A673 (cell line): ENCODE measurements around the gene RSPH1. TPM values are rescaled to one million over a fixed set of nuclear protein-coding genes. Genes with fewer than 3 reads are reported as not detected.

ENCODE experiments used
- BruUV-seq: library from RNA; stranded (reverse); fragments of 400-500 nt; replicated peaks from 2 replicates; lab custom pipeline; 2021; lab: Mats Ljungman, UMichigan
- CTCF ChIA-PET: fragments of 300-600 bp; sonication (Branson Sonifier 250); formaldehyde crosslinking; loops from one replicate; lab custom pipeline; 2022; ENCODE audit warnings: antibody characterized with exemption; lab: Charles Lee
- POLR2A ChIA-PET: fragments of 300-600 bp; sonication (Branson Sonifier 250); formaldehyde crosslinking; loops from one replicate; lab custom pipeline; 2022; ENCODE audit warnings: antibody characterized with exemption; ENCODE audit not compliant: low non-redundant PET; lab: Charles Lee
- DNase-seq: peaks from one replicate; pipeline ENCODE4 v3.0.0-alpha.2; 2015; ENCODE audit warnings: low spot score
- H3K27ac ChIP-seq: fragments of 200-600 bp; sonication (generic); 2 replicates; pipeline ENCODE4 v1.5.1; 2016; ENCODE audit warnings: mixed run types, low read depth, mild to moderate bottlenecking, mixed read lengths, antibody characterized with exemption, low read length; ENCODE audit not compliant: poor library complexity, severe bottlenecking
- H3K27me3 ChIP-seq: fragments of 200-600 bp; sonication (generic); replicated peaks from 2 replicates; pipeline ENCODE4 v1.6.1; 2017; ENCODE audit warnings: mixed run types, low read depth, mild to moderate bottlenecking, mixed read lengths, antibody characterized with exemption, low read length; ENCODE audit not compliant: insufficient read depth, poor library complexity
- H3K36me3 ChIP-seq: fragments of 200-600 bp; sonication (generic); 2 replicates; pipeline ENCODE4 v1.6.1; 2016; ENCODE audit warnings: mixed run types, mild to moderate bottlenecking, mixed read lengths, antibody characterized with exemption, low read length; ENCODE audit not compliant: insufficient read depth, poor library complexity, severe bottlenecking
- H3K4me1 ChIP-seq: fragments of 200-600 bp; sonication (generic); 2 replicates; pipeline ENCODE4 v1.6.1; 2017; ENCODE audit warnings: mixed run types, mild to moderate bottlenecking, mixed read lengths, antibody characterized with exemption, low read length; ENCODE audit not compliant: insufficient read depth, poor library complexity, severe bottlenecking
- H3K4me3 ChIP-seq: fragments of 200-600 bp; sonication (generic); 2 replicates; pipeline ENCODE4 v1.5.1; 2016; ENCODE audit warnings: low read depth, mixed run types, mild to moderate bottlenecking, mixed read lengths, low read length; ENCODE audit not compliant: poor library complexity, severe bottlenecking
- H3K9me3 ChIP-seq: fragments of 200-600 bp; sonication (generic); 2 replicates; pipeline ENCODE4 v1.6.1; 2016; ENCODE audit warnings: mixed run types, low read depth, mild to moderate bottlenecking, mixed read lengths, antibody characterized with exemption, low read length; ENCODE audit not compliant: poor library complexity, severe bottlenecking
- EZH2 ChIP-seq: fragments of 200-600 bp; sonication (generic); IDR thresholded peaks from 2 replicates; pipeline ENCODE4 v1.6.1; 2017; ENCODE audit warnings: borderline replicate concordance, low read depth, mild to moderate bottlenecking, mixed read lengths, antibody characterized with exemption, low read length; ENCODE audit not compliant: poor library complexity, severe bottlenecking
- intact Hi-C: fragments of 100-400 bp; cut with micrococcal nuclease; formaldehyde crosslinking; loops from one replicate; pipeline ENCODE4 v1.10.0; 2022; ENCODE audit not compliant: unreplicated experiment
- total RNA-seq: library from RNA; stranded (reverse); gene quantifications from 2 replicates; pipeline ENCODE4 v1.2.3, GENCODE V29; 2021
- TF ChIP-seq, protein P1 (sequence below): fragments of 300-800, 200-600 bp; sonication (generic); conservative IDR thresholded peaks from 2 replicates; pipeline ENCODE4 v1.5.1; 2017; ENCODE audit warnings: low read depth, mild to moderate bottlenecking, antibody characterized with exemption, low read length, moderate library complexity, mixed read lengths

Gene RSPH1
- total RNA-seq, 1 experiment from 2014 or later, result 0.45 TPM

DNA sequence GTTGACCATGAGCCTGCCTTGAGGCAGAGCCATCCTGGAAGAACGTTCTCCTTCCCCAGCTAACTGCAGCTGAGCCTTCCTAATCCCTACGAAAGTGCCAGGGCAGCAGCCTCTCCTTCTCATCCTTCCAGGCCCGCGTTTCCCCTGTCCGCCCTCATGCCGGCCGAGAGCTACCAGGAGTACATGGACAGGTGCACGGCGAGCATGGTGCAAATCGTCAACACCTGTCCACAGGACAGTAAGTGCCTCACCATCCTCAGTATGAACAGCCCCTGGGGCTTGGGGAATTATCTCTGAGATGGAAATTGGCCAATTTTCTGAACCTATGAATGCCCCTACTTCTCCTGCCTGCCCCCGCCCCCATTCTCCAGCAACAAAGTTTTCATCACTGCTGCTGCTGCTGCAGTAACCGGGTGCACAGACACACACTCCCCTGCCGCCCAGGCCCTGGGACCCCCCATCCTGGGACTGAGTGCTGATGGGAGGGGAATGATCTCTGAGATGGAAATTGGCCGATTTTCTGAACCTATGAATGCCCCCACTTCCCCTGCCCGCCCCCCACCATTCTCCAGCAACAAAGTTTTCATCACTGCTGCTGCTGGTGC, 52.7 kb downstream of the RSPH1 start:
- CTCF ChIA-PET, result no interaction called here
- Histone ChIP-seq H3K36me3 (no peaks in the 10 kb centered on the region), H3K27me3 (no peaks in the 10 kb centered on the region), H3K4me1 (no peaks in the 10 kb centered on the region), H3K27ac (no peak overlapping the region), H3K9me3 (no peaks in the 10 kb centered on the region), H3K4me3 (no peak overlapping the region)
- intact Hi-C loops, result no loop called here
- DNase-seq, result no peak
- BruUV-seq, result no TSS peak
- TF ChIP-seq, protein P1, sequence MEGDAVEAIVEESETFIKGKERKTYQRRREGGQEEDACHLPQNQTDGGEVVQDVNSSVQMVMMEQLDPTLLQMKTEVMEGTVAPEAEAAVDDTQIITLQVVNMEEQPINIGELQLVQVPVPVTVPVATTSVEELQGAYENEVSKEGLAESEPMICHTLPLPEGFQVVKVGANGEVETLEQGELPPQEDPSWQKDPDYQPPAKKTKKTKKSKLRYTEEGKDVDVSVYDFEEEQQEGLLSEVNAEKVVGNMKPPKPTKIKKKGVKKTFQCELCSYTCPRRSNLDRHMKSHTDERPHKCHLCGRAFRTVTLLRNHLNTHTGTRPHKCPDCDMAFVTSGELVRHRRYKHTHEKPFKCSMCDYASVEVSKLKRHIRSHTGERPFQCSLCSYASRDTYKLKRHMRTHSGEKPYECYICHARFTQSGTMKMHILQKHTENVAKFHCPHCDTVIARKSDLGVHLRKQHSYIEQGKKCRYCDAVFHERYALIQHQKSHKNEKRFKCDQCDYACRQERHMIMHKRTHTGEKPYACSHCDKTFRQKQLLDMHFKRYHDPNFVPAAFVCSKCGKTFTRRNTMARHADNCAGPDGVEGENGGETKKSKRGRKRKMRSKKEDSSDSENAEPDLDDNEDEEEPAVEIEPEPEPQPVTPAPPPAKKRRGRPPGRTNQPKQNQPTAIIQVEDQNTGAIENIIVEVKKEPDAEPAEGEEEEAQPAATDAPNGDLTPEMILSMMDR, result no peak
- no peak for TF ChIP-seq EZH2
- POLR2A ChIA-PET, result no interaction called here

GRCh38 chr21:42441963-42442362, 54.1 kb downstream of the RSPH1 start:
- H3K4me3 ChIP-seq, result no peak overlapping the region
- no peaks in the 10 kb centered on the region for H3K27me3 ChIP-seq
- BruUV-seq, result no TSS peak
- intact Hi-C loops, result no loop called here
- ChIA-PET CTCF (interaction anchor here (1.2 kb wide), 1 partner anchor 47 kb away, joined by 4 read pairs; no protein-coding TSS in a partner anchor), POLR2A (no interaction called here)
- TF ChIP-seq EZH2, result no peak
- TF ChIP-seq, protein P1, result no peak
- no peak overlapping the region for H3K27ac ChIP-seq
- H3K4me1 ChIP-seq, result no peaks in the 10 kb centered on the region
- no peaks in the 10 kb centered on the region for H3K36me3 ChIP-seq
- DNase-seq, result no peak
- no peaks in the 10 kb centered on the region for H3K9me3 ChIP-seq

DNA sequence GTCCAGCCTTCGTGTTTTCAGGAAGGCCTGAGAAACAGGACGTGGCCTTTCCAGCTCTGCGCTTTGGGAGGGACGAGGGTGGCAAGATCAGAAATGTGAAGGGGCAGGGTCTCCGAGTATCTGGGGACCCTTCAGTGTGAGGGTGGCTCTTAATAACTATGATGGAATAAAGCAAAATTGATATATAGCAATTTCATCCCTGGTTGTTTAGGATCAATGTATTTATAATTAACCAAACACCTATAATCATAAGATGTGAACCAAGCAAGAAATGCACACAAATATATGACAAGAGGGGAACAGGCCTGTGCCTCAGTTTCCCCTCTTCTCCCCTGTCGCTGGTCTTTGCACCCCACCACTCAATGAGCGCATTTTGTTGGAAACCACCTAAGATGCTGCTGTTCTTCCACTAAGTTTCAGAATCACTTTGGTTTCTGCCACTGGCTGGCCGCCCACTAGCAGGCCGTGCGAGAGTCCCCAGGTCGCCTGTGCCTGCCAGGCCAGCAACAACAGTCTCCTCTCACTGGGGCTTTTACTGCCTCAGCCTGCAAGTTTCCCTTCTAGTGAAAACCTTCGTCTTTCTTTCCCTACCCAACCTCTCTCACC, 55.7 kb downstream of the RSPH1 start:
- TF ChIP-seq, protein P1, result no peak
- TF ChIP-seq EZH2, result no peak

More for the DNA sequence above, 55.7 kb downstream of the RSPH1 start:
- H3K4me1 ChIP-seq, result no peaks in the 10 kb centered on the region
- intact Hi-C loops, result no loop called here
- peaks cover 16% of the 10 kb centered on the region for H3K27me3 ChIP-seq
- no peaks in the 10 kb centered on the region for H3K9me3 ChIP-seq
- CTCF ChIA-PET, result no interaction called here
- H3K4me3 ChIP-seq, result no peak overlapping the region
- DNase-seq, result no peak
- no peak overlapping the region for H3K27ac ChIP-seq
- no TSS peak for BruUV-seq
- no peaks in the 10 kb centered on the region for H3K36me3 ChIP-seq
- POLR2A ChIA-PET, result no interaction called here
